Muscle of back (tissue), 11 donors: ENCODE results near the gene COMT. TPM values are rescaled to one million over a fixed set of nuclear protein-coding genes. Genes with fewer than 3 reads are reported as not detected.

Experiments
- DNase-seq, 3 donors: peaks; one replicate each; pipeline versions ENCODE4 v3.0.0 to v3.0.0-alpha.2; 2013
- polyA plus RNA-seq, 10 donors: library from polyadenylated mRNA; unstranded; fragments of 120-200 nt; gene quantifications; one replicate each; pipeline ENCODE4 v1.2.1, GENCODE V29; 2013; ENCODE audit not compliant: insufficient read length in 10 of 10

The COMT gene
- polyA plus RNA-seq, 10 donors: 56.2 to 83.9 (median 69.6) TPM

GRCh38 chr22:19948057-19948760 lies 6.6 kb downstream of the COMT start:
- no peak for DNase-seq

- peak in 1 of 3 donors; percentile 9 for DNase-seq
Observed at GRCh38 chr22:19951346-19951745, 9.8 kb downstream of the COMT start.

GRCh38 chr22:19955241-19956128 lies 13.9 kb downstream of the COMT start:
- DNase-seq: peak in 1 of 3 donors; percentile 11

GRCh38 chr22:19957445-19957844 lies 15.9 kb downstream of the COMT start:
- DNase-seq: no peak

- no peak for DNase-seq
Observed at GRCh38 chr22:19958083-19959042, 16.8 kb downstream of the COMT start.

- peak; percentile 62 to 89 (median 77) for DNase-seq
Observed at GRCh38 chr22:19959043-19959586, 17.5 kb downstream of the COMT start.

GRCh38 chr22:19959587-19960490 lies 18.3 kb downstream of the COMT start:
- DNase-seq: no peak

- DNase-seq: no peak
Observed at GRCh38 chr22:19960491-19961200, 19.1 kb downstream of the COMT start.

GRCh38 chr22:19961201-19961580 lies 19.6 kb downstream of the COMT start:
- no peak for DNase-seq

- DNase-seq: no peak
Observed at GRCh38 chr22:19961868-19962245, 20.3 kb downstream of the COMT start.

GRCh38 chr22:19962246-19962908 lies 20.8 kb downstream of the COMT start:
- peak in 1 of 3 donors; percentile 75 for DNase-seq

- DNase-seq: no peak
Observed at GRCh38 chr22:19962909-19963806, 21.6 kb downstream of the COMT start.

- no peak for DNase-seq
Observed at GRCh38 chr22:19963863-19964642, 22.5 kb downstream of the COMT start.

GRCh38 chr22:19964701-19965386 lies 23.3 kb downstream of the COMT start:
- no peak for DNase-seq

GRCh38 chr22:19965771-19966709 lies 24.5 kb downstream of the COMT start:
- peak in 1 of 3 donors; percentile 62 for DNase-seq
